HUES64 (cell line): ENCODE measurements around the gene NTSR1.

Source experiments
- H3K27ac ChIP-seq: 2 replicates; pipeline ENCODE4 v1.7.0; 2013; ENCODE audit warnings: low read depth, low read length, inconsistent platforms
- H3K27me3 ChIP-seq: 2 replicates; pipeline ENCODE4 v1.6.1; 2013; ENCODE audit warnings: mild to moderate bottlenecking, low read length; ENCODE audit not compliant: insufficient read depth
- H3K36me3 ChIP-seq: 2 replicates; pipeline ENCODE4 v1.6.1; 2013; ENCODE audit warnings: mild to moderate bottlenecking, low read length; ENCODE audit not compliant: insufficient read depth
- H3K4me1 ChIP-seq: 2 replicates; pipeline ENCODE4 v1.6.1; 2013; ENCODE audit warnings: mild to moderate bottlenecking, low read length, moderate library complexity; ENCODE audit not compliant: insufficient read depth
- H3K4me3 ChIP-seq: 2 replicates; pipeline ENCODE4 v1.5.1; 2013; ENCODE audit warnings: mild to moderate bottlenecking, low read length, moderate library complexity
- H3K9ac ChIP-seq: 2 replicates; pipeline ENCODE4 v1.6.1; 2013; ENCODE audit warnings: mild to moderate bottlenecking, low read depth, low read length
- H3K9me3 ChIP-seq: 2 replicates; pipeline ENCODE4 v1.6.1; 2013; ENCODE audit warnings: low read depth, low read length; ENCODE audit not compliant: insufficient read depth
- WGBS: fragments of 150-250, 120-280 bp; methylation state at CpG from one replicate; pipeline ENCODE4 v1.1.7; 2013; ENCODE audit warnings: missing lambda C conversion rate; 5-methylcytosine and 5-hydroxymethylcytosine counted together

Gene NTSR1

DNA sequence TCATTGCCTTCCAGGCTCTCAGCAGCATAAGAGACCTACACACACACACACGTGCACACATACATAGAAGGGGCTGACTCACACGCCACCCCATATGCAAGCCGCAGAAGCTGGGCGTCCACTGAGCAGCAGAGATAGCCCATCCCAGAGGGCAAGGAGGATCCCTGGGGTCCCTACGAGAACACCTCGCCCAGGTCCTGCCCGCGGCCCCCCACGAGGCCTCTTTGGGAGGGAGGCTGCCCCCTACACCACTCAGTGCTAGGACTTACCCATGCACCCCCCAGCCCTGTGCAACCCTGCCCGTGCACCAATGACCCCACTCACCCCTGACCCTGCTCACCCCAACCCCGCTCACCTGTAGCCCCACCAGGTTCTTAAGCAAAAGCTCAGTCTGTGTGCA, 20.6 kb upstream of the NTSR1 start:
- H3K27me3 ChIP-seq = no peaks in the 10 kb centered on the region
- peaks cover 10% of the 10 kb centered on the region; the same call in 1 of the 2 replicates for H3K4me1 ChIP-seq
- H3K9me3 ChIP-seq = no peaks in the 10 kb centered on the region
- H3K9ac ChIP-seq = no peak overlapping the region
- no peak overlapping the region for H3K4me3 ChIP-seq
- no peak overlapping the region for H3K27ac ChIP-seq
- 94% methylated on average over 11 of the region's 11 CpGs for WGBS
- no peaks in the 10 kb centered on the region for H3K36me3 ChIP-seq

DNA sequence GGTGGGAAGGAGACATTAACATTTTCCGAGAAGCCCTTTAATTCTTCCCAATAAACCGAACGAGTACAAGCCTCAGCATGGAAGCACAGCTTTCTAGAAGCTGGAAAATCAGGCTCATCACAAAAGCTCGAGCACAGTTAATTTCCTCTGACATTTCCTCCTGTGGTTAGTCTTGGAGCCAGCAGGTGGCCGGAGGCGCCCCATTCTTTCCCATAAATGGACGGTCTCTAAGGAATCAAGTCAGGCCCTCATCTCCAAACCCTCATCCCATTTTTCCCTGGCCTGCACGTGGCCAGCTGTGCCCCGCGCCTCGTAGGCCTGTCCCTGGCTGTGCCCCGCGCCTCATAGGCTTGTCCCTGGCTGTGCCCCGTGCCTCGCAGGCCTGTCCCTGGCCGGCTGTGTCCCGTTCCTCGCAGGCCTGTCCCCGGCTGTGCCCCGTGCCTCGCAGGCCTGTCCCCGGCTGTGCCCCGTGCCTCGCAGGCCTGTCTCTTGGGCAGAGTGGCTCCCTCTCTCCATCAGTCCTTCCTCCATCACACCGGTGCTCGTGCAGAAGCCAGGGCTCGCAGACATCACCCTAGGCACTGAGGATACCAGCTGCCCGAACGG, 19.7 kb upstream of the NTSR1 start:
- H3K4me3 ChIP-seq = no peak overlapping the region
- H3K27ac ChIP-seq = no peak overlapping the region
- H3K4me1 ChIP-seq = peaks cover 10% of the 10 kb centered on the region; the same call in 1 of the 2 replicates
- H3K36me3 ChIP-seq = no peaks in the 10 kb centered on the region
- no peak overlapping the region for H3K9ac ChIP-seq
- H3K27me3 ChIP-seq = no peaks in the 10 kb centered on the region
- WGBS = 91% methylated on average over 29 of the region's 29 CpGs
- H3K9me3 ChIP-seq = no peaks in the 10 kb centered on the region

DNA sequence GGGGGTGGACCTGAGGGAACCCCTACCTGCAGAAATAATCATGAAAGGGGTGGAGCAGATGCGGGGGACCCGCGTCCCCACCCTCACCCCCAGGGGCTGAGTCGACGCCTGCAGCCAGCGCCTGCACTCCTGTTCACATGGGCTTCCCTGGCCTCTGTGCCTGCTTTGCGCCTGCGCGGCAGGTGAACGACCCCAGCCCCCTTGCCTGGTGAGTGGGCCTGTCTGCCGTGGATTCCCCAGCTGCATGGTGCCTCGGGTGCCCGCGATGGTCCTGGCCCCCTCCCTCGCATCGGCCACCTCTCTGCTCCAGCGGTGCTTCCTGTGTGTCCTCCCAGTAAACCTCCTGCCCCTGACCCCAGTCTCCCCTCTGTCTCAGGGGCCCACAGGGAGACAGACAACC, 18.8 kb upstream of the NTSR1 start:
- Histone ChIP-seq H3K9ac (no peak overlapping the region), H3K4me3 (no peak overlapping the region), H3K36me3 (no peaks in the 10 kb centered on the region), H3K4me1 (peaks cover 10% of the 10 kb centered on the region; the same call in 1 of the 2 replicates), H3K9me3 (no peaks in the 10 kb centered on the region), H3K27me3 (no peaks in the 10 kb centered on the region), H3K27ac (no peak overlapping the region)
- 95% methylated on average over 17 of the region's 17 CpGs for WGBS

DNA sequence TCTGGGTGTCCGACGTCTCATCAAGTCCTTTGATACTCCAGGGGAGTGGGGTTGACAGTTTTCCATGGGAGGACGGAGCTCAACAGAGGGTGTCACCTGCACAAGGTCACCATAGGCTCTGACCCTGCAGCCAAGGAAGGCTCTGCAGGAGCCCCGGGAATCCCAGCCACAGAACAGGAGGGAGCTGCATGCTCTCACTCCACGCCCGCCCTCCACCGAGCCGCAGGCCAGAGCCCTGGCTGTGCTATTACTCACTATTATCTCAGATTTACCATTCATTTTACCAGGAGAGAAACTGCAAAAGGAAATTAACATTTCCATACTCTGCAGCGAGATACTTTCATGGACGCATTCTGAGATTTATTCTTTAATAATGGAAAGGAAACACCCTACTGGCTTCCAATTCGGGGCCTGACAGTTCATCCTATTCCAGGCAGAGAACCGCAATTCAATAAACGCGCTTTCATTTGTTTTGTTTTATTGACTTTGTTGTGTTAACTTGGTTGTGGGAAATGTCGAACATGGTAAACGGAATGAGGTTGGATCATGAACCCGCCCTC, 18.3 kb upstream of the NTSR1 start:
- peaks cover 10% of the 10 kb centered on the region; the same call in 1 of the 2 replicates for H3K4me1 ChIP-seq
- no peak overlapping the region for H3K27ac ChIP-seq

DNA sequence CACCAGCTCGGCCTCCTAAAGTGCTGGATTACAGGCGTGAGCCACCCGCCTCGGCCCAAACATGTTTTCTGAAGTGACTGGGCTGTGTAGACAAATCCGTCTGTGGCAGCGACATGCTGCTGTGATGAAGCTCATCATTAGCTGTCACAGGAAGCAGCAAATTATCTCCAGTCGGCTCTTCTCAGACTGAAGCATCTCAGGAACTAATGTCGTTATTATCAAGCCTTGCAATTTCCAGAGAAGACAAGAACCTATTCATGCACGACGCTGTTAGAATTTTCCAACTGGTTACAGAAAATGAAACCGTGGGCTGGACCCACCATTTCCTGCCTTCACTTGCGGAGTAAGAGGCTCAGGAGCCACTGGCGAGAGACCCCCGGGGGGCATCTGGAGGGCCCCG, 17.1 kb upstream of the NTSR1 start:
- Histone ChIP-seq H3K9me3 (no peaks in the 10 kb centered on the region), H3K27ac (no peak overlapping the region), H3K4me3 (no peak overlapping the region), H3K9ac (no peak overlapping the region), H3K27me3 (no peaks in the 10 kb centered on the region), H3K36me3 (no peaks in the 10 kb centered on the region), H3K4me1 (peaks cover 3% of the 10 kb centered on the region; the same call in 1 of the 2 replicates)
- WGBS = 93% methylated on average over 15 of the region's 15 CpGs

More for the DNA sequence above, 18.3 kb upstream of the NTSR1 start:
- 84% methylated on average over 15 of the region's 17 CpGs for WGBS
- Histone ChIP-seq H3K27me3 (no peaks in the 10 kb centered on the region), H3K36me3 (no peaks in the 10 kb centered on the region), H3K4me3 (no peak overlapping the region), H3K9ac (no peak overlapping the region), H3K9me3 (no peaks in the 10 kb centered on the region)

DNA sequence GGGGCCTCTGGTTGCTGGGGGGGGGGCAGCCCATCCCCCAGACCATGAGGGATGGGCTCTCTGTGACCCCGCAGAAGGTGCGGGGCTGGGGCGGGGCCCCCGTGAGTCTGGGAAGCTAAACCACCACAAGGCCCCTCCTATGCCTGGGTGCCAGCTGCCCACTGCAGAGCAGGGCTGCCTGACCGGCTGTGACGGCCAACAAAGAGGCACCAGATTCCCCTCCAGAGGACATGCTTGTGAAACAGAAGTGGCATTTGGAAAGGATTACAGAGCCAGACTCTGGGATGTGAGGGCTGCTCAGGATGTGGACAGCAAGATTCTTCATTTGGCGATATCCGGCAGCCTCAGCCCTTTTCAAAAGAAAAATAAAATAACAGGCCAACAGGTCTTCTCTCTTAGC, 16.5 kb upstream of the NTSR1 start:
- Histone ChIP-seq H3K27me3 (no peaks in the 10 kb centered on the region), H3K36me3 (no peaks in the 10 kb centered on the region), H3K27ac (no peak overlapping the region), H3K4me3 (no peak overlapping the region), H3K9ac (no peak overlapping the region), H3K9me3 (no peaks in the 10 kb centered on the region), H3K4me1 (peaks cover 3% of the 10 kb centered on the region; the same call in 1 of the 2 replicates)
- 96% methylated on average over 8 of the region's 8 CpGs for WGBS

DNA sequence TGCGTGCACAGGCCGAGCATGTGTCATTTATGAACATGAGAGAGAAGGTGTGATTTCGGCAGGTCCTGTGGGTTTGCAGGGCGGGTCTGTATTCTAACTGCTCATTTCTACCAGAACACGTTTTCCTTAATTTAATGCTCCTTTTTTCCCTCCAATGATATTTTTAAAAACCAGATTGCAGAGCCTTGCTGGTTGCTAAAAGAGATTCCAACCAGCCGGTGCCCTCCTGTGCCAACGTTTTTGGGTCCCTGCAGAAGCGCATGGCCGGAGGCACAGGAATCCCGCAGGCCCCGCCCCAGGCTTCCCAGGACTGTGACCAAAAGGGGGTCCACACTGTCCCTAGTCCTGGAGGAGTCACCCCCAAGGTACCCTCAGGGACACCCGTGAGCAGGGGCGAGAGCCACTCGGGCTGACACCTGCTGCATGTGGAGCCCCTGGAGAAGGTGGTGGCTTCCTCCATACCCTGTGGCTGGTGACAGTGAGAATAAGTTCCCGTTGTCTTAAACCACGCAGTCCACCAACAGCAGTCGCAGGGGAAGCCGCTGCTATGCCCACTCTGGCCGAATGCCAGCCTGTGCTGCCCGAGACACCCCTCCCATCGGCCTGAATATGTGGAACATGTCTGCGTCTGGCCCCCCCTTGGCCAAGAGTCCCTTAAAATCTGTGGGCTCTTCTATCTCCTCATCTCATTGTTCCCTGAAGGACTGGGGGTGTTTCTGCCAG, 15.7 kb upstream of the NTSR1 start:
- no peaks in the 10 kb centered on the region for H3K27me3 ChIP-seq
- H3K9ac ChIP-seq = no peak overlapping the region
- H3K4me1 ChIP-seq = peaks cover 3% of the 10 kb centered on the region; the same call in 1 of the 2 replicates
- H3K27ac ChIP-seq = no peak overlapping the region
- 89% methylated on average over 22 of the region's 22 CpGs for WGBS
- H3K9me3 ChIP-seq = no peaks in the 10 kb centered on the region
- H3K36me3 ChIP-seq = no peaks in the 10 kb centered on the region
- H3K4me3 ChIP-seq = no peak overlapping the region

DNA sequence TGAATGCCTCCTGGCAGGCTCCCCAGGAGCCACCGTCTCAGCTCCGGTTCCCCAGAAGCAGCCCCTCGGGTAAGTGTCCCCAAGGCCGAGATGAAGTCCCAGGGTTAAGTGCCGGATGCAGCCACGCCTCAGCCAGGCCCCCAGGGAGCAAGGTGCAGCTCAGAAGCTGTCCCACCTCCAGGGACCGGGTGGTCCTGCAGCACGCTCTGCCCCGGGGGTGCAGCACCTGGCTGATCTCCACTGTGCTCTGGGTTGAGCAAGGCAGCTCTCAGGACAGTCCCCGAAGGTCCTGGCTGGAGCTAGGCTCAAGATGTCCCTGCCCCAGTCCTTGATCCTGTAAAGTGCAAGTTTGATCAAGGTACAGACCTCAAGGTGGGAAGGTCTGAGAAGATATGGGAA, 15.1 kb upstream of the NTSR1 start:
- no peaks in the 10 kb centered on the region for H3K27me3 ChIP-seq
- H3K4me1 ChIP-seq = peaks cover 2% of the 10 kb centered on the region; the same call in 1 of the 2 replicates
- WGBS = 93% methylated on average over 10 of the region's 10 CpGs

DNA sequence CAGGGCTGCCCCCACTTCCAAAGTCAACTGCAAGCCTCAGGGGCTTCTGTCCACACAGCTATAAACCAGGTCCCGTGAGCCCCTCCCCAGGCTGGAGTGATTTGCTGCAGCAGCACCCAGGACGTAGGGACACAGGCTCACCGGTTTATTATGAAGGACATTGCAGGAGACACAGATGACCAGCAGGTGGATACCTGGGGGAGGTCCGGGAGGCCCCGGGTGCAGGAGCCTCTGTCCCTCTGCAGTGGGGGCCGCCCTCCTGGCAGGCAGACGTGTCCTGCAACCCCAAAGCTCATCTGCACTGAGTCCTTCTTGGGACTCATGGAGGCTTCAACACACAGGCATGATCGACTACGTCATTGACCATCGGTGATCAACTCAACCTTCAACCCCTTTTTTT, 14.5 kb upstream of the NTSR1 start:
- 89% methylated on average over 10 of the region's 10 CpGs for WGBS
- Histone ChIP-seq H3K27me3 (no peaks in the 10 kb centered on the region), H3K9ac (no peak overlapping the region)

More for the DNA sequence above, 15.1 kb upstream of the NTSR1 start:
- Histone ChIP-seq H3K9me3 (no peaks in the 10 kb centered on the region), H3K36me3 (no peaks in the 10 kb centered on the region), H3K9ac (no peak overlapping the region), H3K27ac (no peak overlapping the region), H3K4me3 (no peak overlapping the region)

DNA sequence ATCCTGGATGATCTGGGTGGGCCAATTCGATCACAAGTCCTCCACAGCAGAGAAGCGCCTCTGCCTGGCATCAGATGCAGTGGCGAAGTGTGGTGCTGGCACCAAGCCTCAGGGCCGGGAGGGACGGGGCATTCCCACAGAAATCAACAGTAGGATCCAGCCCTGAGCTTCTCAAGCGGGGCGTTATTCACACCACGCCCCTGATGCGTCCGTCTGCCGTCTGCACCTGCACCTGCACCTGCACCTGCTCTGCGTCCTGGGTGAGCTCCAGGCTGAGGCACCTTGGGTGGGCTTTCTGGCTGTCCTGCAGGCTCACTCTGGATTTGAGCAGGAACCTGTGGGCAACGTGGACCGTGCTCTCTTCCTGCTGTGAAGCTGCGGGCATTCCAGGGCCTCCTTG, 13.8 kb upstream of the NTSR1 start:
- Histone ChIP-seq H3K4me1 (no peaks in the 10 kb centered on the region), H3K9ac (no peak overlapping the region), H3K27ac (no peak overlapping the region), H3K4me3 (no peak overlapping the region), H3K36me3 (no peaks in the 10 kb centered on the region), H3K9me3 (no peaks in the 10 kb centered on the region), H3K27me3 (no peaks in the 10 kb centered on the region)
- 90% methylated on average over 15 of the region's 15 CpGs for WGBS

More for the DNA sequence above, 14.5 kb upstream of the NTSR1 start:
- no peaks in the 10 kb centered on the region for H3K4me1 ChIP-seq
- H3K4me3 ChIP-seq = no peak overlapping the region
- H3K9me3 ChIP-seq = no peaks in the 10 kb centered on the region
- no peak overlapping the region for H3K27ac ChIP-seq
- H3K36me3 ChIP-seq = no peaks in the 10 kb centered on the region
